ENCODE results near the gene C20orf144. TPM values are rescaled to one million over a fixed set of nuclear protein-coding genes. Genes with fewer than 3 reads are reported as not detected.
"Not testable (repeated sequence)": the region's sequence is repeated elsewhere in the genome, so short reads cannot be mapped to it uniquely, and the experiment has no call there.

Gene C20orf144
- total RNA-seq, 1 donor from 2014 or later: 0.13 TPM

GRCh38 chr20:33627577-33628216 lies 34.4 kb upstream of the C20orf144 start:
- H3K27ac Mint-ChIP-seq (ENCODE audit: unreplicated experiment): no peak overlapping the region
- no peak for TF ChIP-seq CTCF (IDR thresholded peaks at IDR 0.05)
- no peaks in the 10 kb centered on the region for H3K27me3 Mint-ChIP-seq (ENCODE audit: unreplicated experiment)
- H3K36me3 Mint-ChIP-seq (ENCODE audit: unreplicated experiment): peaks cover 55% of the 10 kb centered on the region
- no peaks in the 10 kb centered on the region for H3K9me3 Mint-ChIP-seq (ENCODE audit: unreplicated experiment)
- no peaks in the 10 kb centered on the region for H3K4me1 Mint-ChIP-seq (ENCODE audit: unreplicated experiment)
- no peak for DNase-seq (ENCODE audit: extremely low spot score, unreplicated experiment)
- H3K4me3 Mint-ChIP-seq (ENCODE audit: unreplicated experiment): no peak overlapping the region

- no peak for DNase-seq (ENCODE audit: extremely low spot score, unreplicated experiment)
- TF ChIP-seq CTCF (IDR thresholded peaks at IDR 0.05): no peak
- Mint-ChIP-seq H3K36me3 (ENCODE audit: unreplicated experiment) (peaks cover 45% of the 10 kb centered on the region), H3K27ac (ENCODE audit: unreplicated experiment) (no peak overlapping the region), H3K4me1 (ENCODE audit: unreplicated experiment) (no peaks in the 10 kb centered on the region), H3K9me3 (ENCODE audit: unreplicated experiment) (no peaks in the 10 kb centered on the region), H3K4me3 (ENCODE audit: unreplicated experiment) (no peak overlapping the region), H3K27me3 (ENCODE audit: unreplicated experiment) (no peaks in the 10 kb centered on the region)
Observed at GRCh38 chr20:33629533-33629932, 32.6 kb upstream of the C20orf144 start.

- Mint-ChIP-seq H3K27me3 (ENCODE audit: unreplicated experiment) (no peaks in the 10 kb centered on the region), H3K36me3 (ENCODE audit: unreplicated experiment) (peaks cover 44% of the 10 kb centered on the region), H3K27ac (ENCODE audit: unreplicated experiment) (no peak overlapping the region), H3K9me3 (ENCODE audit: unreplicated experiment) (no peaks in the 10 kb centered on the region), H3K4me1 (ENCODE audit: unreplicated experiment) (no peaks in the 10 kb centered on the region), H3K4me3 (ENCODE audit: unreplicated experiment) (no peak overlapping the region)
- no peak for DNase-seq (ENCODE audit: extremely low spot score, unreplicated experiment)
- no peak for TF ChIP-seq CTCF (IDR thresholded peaks at IDR 0.05)
Observed at GRCh38 chr20:33629979-33630378, 32.1 kb upstream of the C20orf144 start.

- no peak for TF ChIP-seq CTCF (IDR thresholded peaks at IDR 0.05)
- H3K9me3 Mint-ChIP-seq (ENCODE audit: unreplicated experiment): no peaks in the 10 kb centered on the region
- H3K4me3 Mint-ChIP-seq (ENCODE audit: unreplicated experiment): no peak overlapping the region
- no peak for DNase-seq (ENCODE audit: extremely low spot score, unreplicated experiment)
- H3K27me3 Mint-ChIP-seq (ENCODE audit: unreplicated experiment): no peaks in the 10 kb centered on the region
- peaks cover 40% of the 10 kb centered on the region for H3K36me3 Mint-ChIP-seq (ENCODE audit: unreplicated experiment)
- no peak overlapping the region for H3K27ac Mint-ChIP-seq (ENCODE audit: unreplicated experiment)
- peaks cover 2% of the 10 kb centered on the region for H3K4me1 Mint-ChIP-seq (ENCODE audit: unreplicated experiment)
Observed at GRCh38 chr20:33630507-33630906, 31.6 kb upstream of the C20orf144 start.

GRCh38 chr20:33631910-33632309 lies 30.2 kb upstream of the C20orf144 start:
- H3K27me3 Mint-ChIP-seq (ENCODE audit: unreplicated experiment); H3K27ac Mint-ChIP-seq (ENCODE audit: unreplicated experiment); H3K4me3 Mint-ChIP-seq (ENCODE audit: unreplicated experiment): not testable (repeated sequence)

More at GRCh38 chr20:33631910-33632309, 30.2 kb upstream of the C20orf144 start:
- peaks cover 41% of the 10 kb centered on the region for H3K36me3 Mint-ChIP-seq (ENCODE audit: unreplicated experiment)
- not testable (repeated sequence) for H3K4me1 Mint-ChIP-seq (ENCODE audit: unreplicated experiment); H3K9me3 Mint-ChIP-seq (ENCODE audit: unreplicated experiment); DNase-seq (ENCODE audit: extremely low spot score, unreplicated experiment)
